Measurements from ENCODE around the gene LRFN4.

DNA sequence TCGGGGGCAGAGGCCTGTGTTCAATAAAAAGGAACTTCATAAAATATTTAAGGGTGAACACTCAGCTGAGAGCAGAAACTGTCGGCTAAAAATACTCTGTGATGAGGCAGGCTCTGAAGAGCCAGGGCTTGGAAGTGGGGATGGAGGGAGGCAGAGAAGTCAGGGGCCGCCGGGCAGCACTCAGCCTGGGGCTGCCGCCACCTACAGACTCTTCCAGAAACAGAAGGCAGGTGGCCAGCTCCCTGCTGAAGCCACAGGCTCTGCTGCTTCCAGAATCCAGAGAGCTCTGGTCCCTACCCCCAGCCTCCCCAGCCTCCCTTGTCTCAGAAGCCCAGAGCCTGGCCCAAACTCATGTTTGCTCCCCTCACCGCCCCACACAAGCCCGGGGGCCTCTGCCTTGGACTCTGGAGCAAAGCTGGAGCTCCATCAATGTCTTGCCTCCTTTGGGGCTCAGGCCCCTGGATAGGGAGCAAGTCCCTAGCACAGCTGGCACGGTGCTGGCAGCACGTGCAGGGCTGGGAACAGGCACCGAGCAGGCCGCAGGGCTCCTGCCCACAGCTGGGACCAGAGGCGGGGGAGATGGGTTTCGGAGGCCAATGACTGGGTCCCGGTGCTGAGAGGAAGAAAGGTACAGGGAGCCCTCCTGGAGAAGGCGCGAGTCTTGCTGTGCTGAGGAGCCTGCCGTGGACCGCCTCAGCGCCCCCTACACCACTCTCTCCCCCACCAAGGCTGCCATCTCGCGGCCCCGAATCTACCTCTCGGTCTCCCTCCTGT lies 8.2 kb downstream of the LRFN4 start:
- no peak for TF ChIP-seq CTCF (IDR thresholded peaks at IDR 0.05)
- no peak for TF ChIP-seq POLR2A (IDR thresholded peaks at IDR 0.05; ENCODE audit: low read depth)
